ENCODE data around the gene EMC9.

Gene EMC9

GRCh38 chr14:24177041-24177825 is 35.8 kb upstream of the EMC9 start:
- DNase-seq (ENCODE audit: low read depth in 2 of 2): no peak

- no peak for DNase-seq (ENCODE audit: low read depth in 2 of 2)
Observed at GRCh38 chr14:24176599-24176998, 35.2 kb upstream of the EMC9 start.

GRCh38 chr14:24172871-24173281 is 31.5 kb upstream of the EMC9 start:
- DNase-seq (ENCODE audit: low read depth in 2 of 2): no peak

GRCh38 chr14:24172261-24172860 is 31.0 kb upstream of the EMC9 start:
- DNase-seq (ENCODE audit: low read depth in 2 of 2): no peak

GRCh38 chr14:24171422-24172260 is 30.2 kb upstream of the EMC9 start, which contains the start of gene REC8:
TSS of gene REC8 (plus strand) at chr14:24172080. CDS start at chr14:24172553, 473 bp downstream.
- DNase-seq (ENCODE audit: low read depth in 2 of 2): peak; percentile 43 to 58

- no peak for DNase-seq (ENCODE audit: low read depth in 2 of 2)
Observed at GRCh38 chr14:24167469-24168114, 26.2 kb upstream of the EMC9 start.

- no peak for DNase-seq (ENCODE audit: low read depth in 2 of 2)
Observed at GRCh38 chr14:24165785-24166184, 24.4 kb upstream of the EMC9 start.

- no peak for DNase-seq (ENCODE audit: low read depth in 2 of 2)
Observed at GRCh38 chr14:24164518-24164991, 23.2 kb upstream of the EMC9 start.

- no peak for DNase-seq (ENCODE audit: low read depth in 2 of 2)
Observed at GRCh38 chr14:24162093-24162492, 20.7 kb upstream of the EMC9 start.

GRCh38 chr14:24160850-24161804 is 19.7 kb upstream of the EMC9 start, which contains the start of gene IRF9:
TSS of gene IRF9 (plus strand) at chr14:24161265. CDS start at chr14:24162145, 880 bp downstream.
- DNase-seq (ENCODE audit: low read depth in 2 of 2): peak; percentile 96 to 97

- no peak for DNase-seq (ENCODE audit: low read depth in 2 of 2)
Observed at GRCh38 chr14:24160499-24160849, 19.1 kb upstream of the EMC9 start.

- DNase-seq (ENCODE audit: low read depth in 2 of 2): no peak
Observed at GRCh38 chr14:24159777-24160498, 18.5 kb upstream of the EMC9 start.

GRCh38 chr14:24157331-24157730 is 15.9 kb upstream of the EMC9 start:
- no peak for DNase-seq (ENCODE audit: low read depth in 2 of 2)

- DNase-seq (ENCODE audit: low read depth in 2 of 2): no peak
Observed at GRCh38 chr14:24156840-24157239, 15.4 kb upstream of the EMC9 start.

- no peak for DNase-seq (ENCODE audit: low read depth in 2 of 2)
Observed at GRCh38 chr14:24155100-24155499, 13.7 kb upstream of the EMC9 start.

- DNase-seq (ENCODE audit: low read depth in 2 of 2): no peak
Observed at GRCh38 chr14:24151404-24152080, 10.2 kb upstream of the EMC9 start.

- no peak for DNase-seq (ENCODE audit: low read depth in 2 of 2)
Observed at GRCh38 chr14:24150993-24151392, 9.6 kb upstream of the EMC9 start.

- DNase-seq (ENCODE audit: low read depth in 2 of 2): no peak
Observed at GRCh38 chr14:24150567-24150966, 9.2 kb upstream of the EMC9 start.

GRCh38 chr14:24150061-24150460 is 8.7 kb upstream of the EMC9 start:
- DNase-seq (ENCODE audit: low read depth in 2 of 2): no peak

Measured in stimulated activated CD8-positive, alpha-beta memory T cell treated with anti-CD3 and anti-CD28 coated beads, Interleukin-2, amount 100 ng/mL, for 1 hour (primary cell).